Measurements from ENCODE around the gene TRIO. TPM values are rescaled to one million over a fixed set of nuclear protein-coding genes. Genes with fewer than 3 reads are reported as not detected.

Gene TRIO
- total RNA-seq, 1 experiment from 2014 or later = 68.4 TPM

- ChIA-PET POLR2A (no interaction called here), RAD21 (ENCODE audit: low non-redundant PET in 1 of 2, low total read pairs in 2 of 2, uncharacterized antibody in 2 of 2, unreplicated experiment in 2 of 2) (no interaction called here), CTCF (no interaction called here)
- H3K9ac ChIP-seq (ENCODE audit: low read length) = no peak overlapping the region
- no peak overlapping the region for H3K4me2 ChIP-seq (ENCODE audit: low read length)
- no peaks in the 10 kb centered on the region for H3K9me3 ChIP-seq (ENCODE audit: control insufficient read depth in 1 of 2, insufficient read depth in 1 of 2, low read depth in 1 of 2, low read length in 2 of 2)
- no peak for TF ChIP-seq POLR2A (IDR thresholded peaks at IDR 0.05; ENCODE audit: borderline replicate concordance, extremely low read depth, insufficient read depth, insufficient read length)
- TF ChIP-seq EZH2 (IDR thresholded peaks at IDR 0.05) = no peak
- TF ChIP-seq SP1 (IDR thresholded peaks at IDR 0.05; ENCODE audit: low read depth) = no peak
- no peak for TF ChIP-seq SRF (IDR thresholded peaks at IDR 0.05; ENCODE audit: low read depth)
- TF ChIP-seq ZBTB33 (IDR thresholded peaks at IDR 0.05; ENCODE audit: extremely low read depth, insufficient replicate concordance, low read length) = no peak
- TF ChIP-seq RAD21 (IDR thresholded peaks at IDR 0.05; ENCODE audit: low read depth) = no peak
- no peak for TF ChIP-seq ELF1 (IDR thresholded peaks at IDR 0.05; ENCODE audit: borderline replicate concordance, low read depth)
- TF ChIP-seq REST (IDR thresholded peaks at IDR 0.05; ENCODE audit: low read depth) = no peak
- TF ChIP-seq CBX3 (IDR thresholded peaks at IDR 0.05; ENCODE audit: low read depth) = no peak
- no peak for TF ChIP-seq YY1 (IDR thresholded peaks at IDR 0.05; ENCODE audit: extremely low read depth, insufficient replicate concordance, low read depth, low read length)
- TF ChIP-seq POLR2AphosphoS5 (IDR thresholded peaks at IDR 0.05; ENCODE audit: low read depth, low read length) = no peak
- TF ChIP-seq ATF3 (IDR thresholded peaks at IDR 0.05) = no peak
- no peaks in the 10 kb centered on the region for H3K9me2 ChIP-seq (ENCODE audit: insufficient read depth)
- intact Hi-C loops (cut with micrococcal nuclease) = no loop called here
- H2AFZ ChIP-seq (ENCODE audit: low read depth, low read length, poor library complexity, severe bottlenecking) = no peak overlapping the region
- H3K27ac ChIP-seq (ENCODE audit: low read depth, low read length) = no peak overlapping the region
- no peak for DNase-seq (ENCODE audit: low read depth, low spot score)
- BruUV-seq (replicated peaks) = no TSS peak
- no peaks in the 10 kb centered on the region for H3K4me1 ChIP-seq (ENCODE audit: control insufficient read depth in 1 of 2, insufficient read depth in 2 of 2, low read length in 2 of 2)
- peaks cover 0 to 3% of the 10 kb centered on the region in 2 experiments; a peak in 1 of 4 replicates for H3K36me3 ChIP-seq (ENCODE audit: control insufficient read depth in 1 of 2, insufficient read depth in 2 of 2, low read length in 2 of 2)
- peaks cover 28% of the 10 kb centered on the region for H3K79me2 ChIP-seq (ENCODE audit: insufficient read depth, low read length)
- H3K4me3 ChIP-seq (replicated peaks in 1 of 2; ENCODE audit: low read depth in 1 of 2, low read length in 2 of 2) = no peak overlapping the region
- no peaks in the 10 kb centered on the region for H4K20me1 ChIP-seq (ENCODE audit: insufficient read depth)
- H3K27me3 ChIP-seq (ENCODE audit: insufficient read depth, low read length) = no peaks in the 10 kb centered on the region
- ATAC-seq = no peak
Observed at GRCh38 chr5:14286574-14287421, 143.7 kb downstream of the TRIO start.

Measured in HCT116 (cell line).